WTC11 (cell line): ENCODE results near the gene KCNT2. TPM values are rescaled to one million over a fixed set of nuclear protein-coding genes. Genes with fewer than 3 reads are reported as not detected.

ENCODE experiments used
- HMGXB4 ChIP-seq: sonication (generic); formaldehyde crosslinking; IDR thresholded peaks from 2 replicates; pipeline ENCODE4 v1.8.1; 2023; ENCODE audit warnings: mild to moderate bottlenecking, moderate library complexity, missing genetic modification reagents
- JAZF1 ChIP-seq: fragments of 250-450 bp; sonication (Bioruptor Pico); IDR thresholded peaks from 2 replicates; pipeline ENCODE4 v1.9.0; 2021; ENCODE audit warnings: moderate library complexity, mild to moderate bottlenecking, inconsistent platforms
- microRNA-seq: library from miRNA; unstranded; fragments of <30 nt; microRNA quantifications from one replicate; pipeline ENCODE4 v1.2.0, GENCODE V29; 2022; ENCODE audit warnings: borderline number of aligned reads
- total RNA-seq: library from RNA; stranded (reverse); gene quantifications from 3 replicates; pipeline ENCODE4 v1.2.3, GENCODE V29; 2021
- TF ChIP-seq, protein P1 (sequence below): fragments of 250-450 bp; sonication (Bioruptor Pico); IDR thresholded peaks from 2 replicates; pipeline ENCODE4 v2.1.2; 2022; ENCODE audit warnings: mild to moderate bottlenecking, moderate library complexity

KCNT2 gene
- total RNA-seq, 1 experiment from 2014 or later: 11.6 TPM

- TF ChIP-seq, protein P1, sequence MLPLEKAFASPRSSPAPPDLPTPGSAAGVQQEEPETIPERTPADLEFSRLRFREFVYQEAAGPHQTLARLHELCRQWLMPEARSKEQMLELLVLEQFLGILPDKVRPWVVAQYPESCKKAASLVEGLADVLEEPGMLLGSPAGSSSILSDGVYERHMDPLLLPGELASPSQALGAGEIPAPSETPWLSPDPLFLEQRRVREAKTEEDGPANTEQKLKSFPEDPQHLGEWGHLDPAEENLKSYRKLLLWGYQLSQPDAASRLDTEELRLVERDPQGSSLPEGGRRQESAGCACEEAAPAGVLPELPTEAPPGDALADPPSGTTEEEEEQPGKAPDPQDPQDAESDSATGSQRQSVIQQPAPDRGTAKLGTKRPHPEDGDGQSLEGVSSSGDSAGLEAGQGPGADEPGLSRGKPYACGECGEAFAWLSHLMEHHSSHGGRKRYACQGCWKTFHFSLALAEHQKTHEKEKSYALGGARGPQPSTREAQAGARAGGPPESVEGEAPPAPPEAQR: no peak
- TF ChIP-seq JAZF1 (CRISPR knock-in tag) (no peak), HMGXB4 (CRISPR knock-in tag) (no peak)
These were observed 430.1 kb downstream of the KCNT2 start (continued) for GRCh38 chr1:196178083-196178635.

Small RNAs within 50 kb of the gene (microRNA-seq; reads per million reads assigned to microRNA genes)
- gene MIR4735: not detected

Other genes with a start within 250 kb of the KCNT2 start
- gene CFH, start 43.6 kb upstream of the KCNT2 start, total RNA-seq: 0.17 to 0.44 TPM (median 0.34 TPM) in 3 replicates
- 0.24 to 0.80 TPM (median 0.27 TPM) in 3 replicates for gene CFHR3, start 166.4 kb upstream of the KCNT2 start, total RNA-seq
- 0.14 to 0.20 TPM (median 0.16 TPM) in 3 replicates for gene CFHR1, start 211.3 kb upstream of the KCNT2 start, total RNA-seq